ENCODE measurements around the gene CHRM1. TPM values are rescaled to one million over a fixed set of nuclear protein-coding genes. Genes with fewer than 3 reads are reported as not detected.

CHRM1 gene
- total and polyA plus RNA-seq, 4 donors, result 0.38 to 1.5 (median 1.2) TPM

DNA sequence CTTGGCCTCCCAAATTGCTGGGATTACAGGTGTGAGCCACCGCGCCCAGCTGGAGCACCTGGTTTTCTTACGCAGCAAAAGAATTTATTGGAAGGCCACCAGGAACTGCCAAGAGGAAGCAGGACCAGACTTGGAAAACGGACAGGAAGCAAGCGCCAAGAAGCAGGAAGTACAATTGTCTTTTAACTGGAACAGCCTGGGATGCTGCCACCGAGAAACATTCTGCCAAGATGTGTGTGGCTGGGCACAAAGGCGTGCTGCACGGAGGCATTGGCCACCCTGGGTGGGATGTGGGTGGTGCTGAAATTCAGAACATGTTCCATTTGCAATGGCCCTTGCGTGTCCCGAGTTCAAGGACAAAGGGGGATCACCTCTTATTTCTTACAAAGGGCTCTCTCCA lies 25.1 kb downstream of the CHRM1 start:
- Histone ChIP-seq H3K36me3 (ENCODE audit: control insufficient read depth in 4 of 4, insufficient read depth in 4 of 4, low read length in 4 of 4) (no peaks in the 10 kb centered on the region), H3K27ac (ENCODE audit: low read depth in 1 of 2, low read length in 1 of 2) (peak overlapping the region in 1 of 2 donors; percentile 67), H3K9ac (ENCODE audit: insufficient read depth in 1 of 2, low read length in 2 of 2) (no peak overlapping the region), H3K4me1 (ENCODE audit: control insufficient read depth in 5 of 5, insufficient read depth in 5 of 5, low read length in 5 of 5) (no peaks in the 10 kb centered on the region), H3K27me3 (ENCODE audit: control insufficient read depth in 3 of 3, insufficient read depth in 3 of 3, low read length in 2 of 3) (peaks cover 0 to 3% (median 0%) of the 10 kb centered on the region in 3 donors), H3K9me3 (ENCODE audit: control insufficient read depth in 4 of 4, insufficient read depth in 3 of 4, low read length in 3 of 4) (no peaks in the 10 kb centered on the region), H3K4me3 (no peak overlapping the region)
- no peak for ATAC-seq (ENCODE audit: insufficient read depth, low FRiP score)
- TF ChIP-seq, protein P1, sequence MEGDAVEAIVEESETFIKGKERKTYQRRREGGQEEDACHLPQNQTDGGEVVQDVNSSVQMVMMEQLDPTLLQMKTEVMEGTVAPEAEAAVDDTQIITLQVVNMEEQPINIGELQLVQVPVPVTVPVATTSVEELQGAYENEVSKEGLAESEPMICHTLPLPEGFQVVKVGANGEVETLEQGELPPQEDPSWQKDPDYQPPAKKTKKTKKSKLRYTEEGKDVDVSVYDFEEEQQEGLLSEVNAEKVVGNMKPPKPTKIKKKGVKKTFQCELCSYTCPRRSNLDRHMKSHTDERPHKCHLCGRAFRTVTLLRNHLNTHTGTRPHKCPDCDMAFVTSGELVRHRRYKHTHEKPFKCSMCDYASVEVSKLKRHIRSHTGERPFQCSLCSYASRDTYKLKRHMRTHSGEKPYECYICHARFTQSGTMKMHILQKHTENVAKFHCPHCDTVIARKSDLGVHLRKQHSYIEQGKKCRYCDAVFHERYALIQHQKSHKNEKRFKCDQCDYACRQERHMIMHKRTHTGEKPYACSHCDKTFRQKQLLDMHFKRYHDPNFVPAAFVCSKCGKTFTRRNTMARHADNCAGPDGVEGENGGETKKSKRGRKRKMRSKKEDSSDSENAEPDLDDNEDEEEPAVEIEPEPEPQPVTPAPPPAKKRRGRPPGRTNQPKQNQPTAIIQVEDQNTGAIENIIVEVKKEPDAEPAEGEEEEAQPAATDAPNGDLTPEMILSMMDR (IDR thresholded peaks at IDR 0.05; ENCODE audit: control extremely low read depth, extremely low read depth), result no peak
- WGBS, 2 donors, result 55 to 59% methylated on average over 10 of the region's 10 CpGs
- DNase-seq, result peak in 1 of 3 donors; percentile 34

DNA sequence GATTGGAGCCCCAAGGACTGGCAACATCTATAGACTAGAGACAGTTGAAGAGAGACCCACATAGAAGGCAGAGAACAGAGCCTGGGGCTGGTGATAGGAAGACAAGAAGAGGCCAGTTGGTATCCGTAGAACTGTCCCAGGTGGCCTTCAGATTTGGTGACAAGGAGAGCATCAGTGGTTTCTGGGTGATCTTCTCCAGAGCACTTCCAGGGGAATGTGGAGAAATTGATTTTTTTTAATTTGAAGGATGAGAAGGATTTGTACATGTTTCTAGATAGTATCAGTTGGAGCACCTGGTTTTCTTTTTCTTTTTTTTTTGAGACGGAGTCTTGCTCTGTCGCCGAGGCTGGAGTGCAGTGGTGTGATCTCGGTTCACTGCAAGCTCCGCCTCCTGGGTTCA lies 25.7 kb downstream of the CHRM1 start:
- ATAC-seq (ENCODE audit: insufficient read depth, low FRiP score), result no peak
- no peaks in the 10 kb centered on the region for H3K9me3 ChIP-seq (ENCODE audit: control insufficient read depth in 4 of 4, insufficient read depth in 3 of 4, low read length in 3 of 4)
- 76 to 86% methylated on average over 6 of the region's 6 CpGs for WGBS, 2 donors
- H3K36me3 ChIP-seq (ENCODE audit: control insufficient read depth in 4 of 4, insufficient read depth in 4 of 4, low read length in 4 of 4), result no peaks in the 10 kb centered on the region
- no peak for DNase-seq
- TF ChIP-seq, protein P1 (IDR thresholded peaks at IDR 0.05; ENCODE audit: control extremely low read depth, extremely low read depth), result no peak
- peaks cover 0 to 3% (median 0%) of the 10 kb centered on the region in 3 donors for H3K27me3 ChIP-seq (ENCODE audit: control insufficient read depth in 3 of 3, insufficient read depth in 3 of 3, low read length in 2 of 3)
- H3K27ac ChIP-seq (ENCODE audit: low read depth in 1 of 2, low read length in 1 of 2), result peak overlapping the region in 1 of 2 donors; percentile 33
- H3K4me3 ChIP-seq, result no peak overlapping the region
- peaks cover 0 to 2% (median 0%) of the 10 kb centered on the region in 5 donors for H3K4me1 ChIP-seq (ENCODE audit: control insufficient read depth in 5 of 5, insufficient read depth in 5 of 5, low read length in 5 of 5)
- H3K9ac ChIP-seq (ENCODE audit: insufficient read depth in 1 of 2, low read length in 2 of 2), result no peak overlapping the region

DNA sequence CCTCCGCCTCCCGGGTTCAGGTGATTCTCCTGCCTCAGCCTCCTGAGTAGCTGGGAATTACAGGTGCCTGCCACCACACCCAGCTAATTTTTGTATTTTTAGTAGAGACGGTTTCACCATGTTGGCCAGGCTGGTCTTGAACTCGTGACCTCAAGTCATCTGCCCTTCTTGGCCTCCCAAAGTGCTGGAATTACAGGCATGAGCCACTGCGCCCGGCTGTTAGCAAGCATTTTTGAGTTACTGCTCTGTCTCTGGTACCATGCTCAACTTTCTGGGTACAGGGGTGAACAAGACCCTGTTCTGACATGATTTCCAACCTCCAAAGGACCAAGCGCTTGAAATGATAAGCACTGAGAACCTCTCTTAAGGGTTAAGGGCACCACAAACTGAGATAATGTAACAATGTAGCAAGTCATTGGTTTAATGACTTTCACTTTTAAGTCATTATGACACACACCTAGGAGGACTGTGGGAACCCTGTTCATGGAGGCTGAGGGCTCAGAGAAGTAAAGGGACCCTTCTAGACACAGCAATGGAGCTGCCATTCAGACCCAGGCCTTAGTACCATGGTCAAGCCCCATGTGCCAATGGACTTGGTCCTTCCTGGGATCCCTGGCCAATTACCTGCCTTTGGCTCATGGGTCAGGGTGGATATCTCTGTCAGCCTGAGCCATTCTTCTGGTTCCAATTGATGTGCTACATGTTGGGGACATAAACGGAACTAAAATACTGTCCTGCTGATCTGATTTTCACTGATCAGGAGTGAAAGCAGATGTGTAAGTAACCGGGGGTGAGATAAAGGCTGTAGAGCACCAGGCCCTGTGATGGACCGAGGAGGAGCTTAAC lies 28.9 kb downstream of the CHRM1 start:
- Histone ChIP-seq H3K4me3 (no peak overlapping the region), H3K27me3 (ENCODE audit: control insufficient read depth in 3 of 3, insufficient read depth in 3 of 3, low read length in 2 of 3) (no peaks in the 10 kb centered on the region), H3K27ac (ENCODE audit: low read depth in 1 of 2, low read length in 1 of 2) (peak overlapping the region in 1 of 2 donors; percentile 46), H3K9me3 (ENCODE audit: control insufficient read depth in 4 of 4, insufficient read depth in 3 of 4, low read length in 3 of 4) (no peaks in the 10 kb centered on the region), H3K9ac (ENCODE audit: insufficient read depth in 1 of 2, low read length in 2 of 2) (no peak overlapping the region), H3K4me1 (ENCODE audit: control insufficient read depth in 5 of 5, insufficient read depth in 5 of 5, low read length in 5 of 5) (peaks cover 0 to 10% (median 0%) of the 10 kb centered on the region in 5 donors), H3K36me3 (ENCODE audit: control insufficient read depth in 4 of 4, insufficient read depth in 4 of 4, low read length in 4 of 4) (peaks cover 14 to 23% (median 19%) of the 10 kb centered on the region in 4 donors)
- DNase-seq (no peak), ATAC-seq (ENCODE audit: insufficient read depth, low FRiP score) (no peak)
- WGBS, 2 donors, result 90 to 93% methylated on average over 10 of the region's 10 CpGs
- TF ChIP-seq, protein P1 (IDR thresholded peaks at IDR 0.05; ENCODE audit: control extremely low read depth, extremely low read depth), result no peak

Data from lung (tissue), 12 donors.